Measurements from ENCODE around the gene LRIT2. TPM values are rescaled to one million over a fixed set of nuclear protein-coding genes. Genes with fewer than 3 reads are reported as not detected.

LRIT2 gene
- total RNA-seq, 2 experiments from 2014 or later = not detected

DNA sequence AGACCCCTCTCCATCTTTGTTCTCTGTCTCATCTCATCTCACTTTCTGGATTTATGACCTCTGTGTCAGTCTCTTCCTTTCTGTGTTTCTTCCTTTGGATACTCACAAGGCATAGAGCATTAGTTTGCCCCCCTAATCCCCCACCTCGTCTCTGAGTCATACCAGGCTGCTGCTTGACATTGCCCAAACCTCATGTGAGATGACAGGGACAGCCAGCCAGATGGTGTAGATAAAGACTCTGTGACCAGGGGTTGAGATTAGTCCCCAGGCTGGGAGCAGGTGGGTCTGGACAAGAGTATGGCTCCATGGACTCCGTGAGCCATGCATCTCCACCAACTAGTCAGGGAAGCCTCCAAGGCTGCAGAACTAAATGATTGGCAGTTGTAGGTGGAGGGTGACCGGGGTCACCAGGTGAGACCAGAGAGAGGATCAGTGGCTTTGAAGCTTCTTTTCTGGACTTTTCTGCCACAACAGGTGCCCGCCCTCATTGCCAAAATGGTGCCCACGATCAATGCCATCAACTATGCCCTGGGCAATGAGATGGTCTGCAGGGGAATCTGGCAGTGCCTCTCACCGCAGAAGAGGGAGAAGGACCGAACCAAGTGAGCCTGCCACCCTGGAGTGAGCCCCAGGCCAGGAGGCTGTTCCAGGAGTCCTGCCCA, 32.8 kb upstream of the LRIT2 start:
- Mint-ChIP-seq H3K4me3 (no peak overlapping the region), H3K9me3 (no peaks in the 10 kb centered on the region), H3K36me3 (ENCODE audit: low read depth) (no peaks in the 10 kb centered on the region), H3K4me1 (ENCODE audit: low read depth) (peaks cover 7% of the 10 kb centered on the region), H3K27ac (no peak overlapping the region), H3K27me3 (ENCODE audit: low read depth) (peaks cover 25% of the 10 kb centered on the region)
- no peak for DNase-seq
- intact Hi-C loops (cut with micrococcal nuclease) = no loop called here
- CTCF ChIA-PET = interaction anchor here (1.4 to 12.3 kb wide), 4 partner anchors 9 to 281 kb away, joined by 5 to 261 read pairs (median 16); no protein-coding TSS in a partner anchor

DNA sequence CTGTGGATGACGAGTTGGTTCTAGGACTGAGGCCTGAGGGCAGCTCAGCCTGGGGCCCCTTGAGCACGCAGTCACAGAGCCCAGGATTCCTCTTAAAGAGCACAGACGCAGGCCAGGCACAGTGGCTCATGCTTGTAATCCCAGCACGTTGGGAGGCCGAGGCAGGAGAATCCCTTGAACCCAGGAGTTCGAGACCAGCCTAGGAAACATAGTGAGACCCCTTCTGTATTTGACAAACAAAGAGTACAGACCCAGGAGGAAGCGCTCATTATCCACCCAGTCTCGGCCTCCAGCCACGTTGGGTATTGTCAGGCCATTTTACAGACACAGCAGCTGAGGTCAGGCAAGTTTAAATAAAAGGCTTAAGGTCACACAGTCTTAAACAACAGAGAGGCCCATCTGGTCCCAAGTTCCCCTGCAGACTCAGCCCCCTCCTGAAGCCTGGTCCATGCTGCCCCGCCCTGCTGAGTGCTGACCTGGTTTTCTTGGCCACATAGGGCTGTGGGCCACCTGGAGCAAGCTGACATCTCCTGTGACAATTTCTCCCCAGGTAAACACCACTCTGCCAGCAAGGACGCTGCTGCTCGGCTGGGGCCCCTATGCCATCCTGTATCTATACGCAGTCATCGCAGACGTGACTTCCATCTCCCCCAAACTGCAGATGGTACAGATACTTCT, 32.1 kb upstream of the LRIT2 start:
- CTCF ChIA-PET = interaction anchor here (0.6 to 2.2 kb wide), 16 partner anchors 10 to 283 kb away, joined by 3 to 20 read pairs (median 4); no protein-coding TSS in a partner anchor
- intact Hi-C loops (cut with micrococcal nuclease) = loop anchor here (2.0 kb wide), 1 partner anchor 109 kb away; no protein-coding TSS in a partner anchor
- Mint-ChIP-seq H3K27me3 (ENCODE audit: low read depth) (peaks cover 20% of the 10 kb centered on the region), H3K27ac (no peak overlapping the region), H3K36me3 (ENCODE audit: low read depth) (no peaks in the 10 kb centered on the region), H3K9me3 (no peaks in the 10 kb centered on the region), H3K4me3 (no peak overlapping the region), H3K4me1 (ENCODE audit: low read depth) (peaks cover 7% of the 10 kb centered on the region)
- DNase-seq = no peak

DNA sequence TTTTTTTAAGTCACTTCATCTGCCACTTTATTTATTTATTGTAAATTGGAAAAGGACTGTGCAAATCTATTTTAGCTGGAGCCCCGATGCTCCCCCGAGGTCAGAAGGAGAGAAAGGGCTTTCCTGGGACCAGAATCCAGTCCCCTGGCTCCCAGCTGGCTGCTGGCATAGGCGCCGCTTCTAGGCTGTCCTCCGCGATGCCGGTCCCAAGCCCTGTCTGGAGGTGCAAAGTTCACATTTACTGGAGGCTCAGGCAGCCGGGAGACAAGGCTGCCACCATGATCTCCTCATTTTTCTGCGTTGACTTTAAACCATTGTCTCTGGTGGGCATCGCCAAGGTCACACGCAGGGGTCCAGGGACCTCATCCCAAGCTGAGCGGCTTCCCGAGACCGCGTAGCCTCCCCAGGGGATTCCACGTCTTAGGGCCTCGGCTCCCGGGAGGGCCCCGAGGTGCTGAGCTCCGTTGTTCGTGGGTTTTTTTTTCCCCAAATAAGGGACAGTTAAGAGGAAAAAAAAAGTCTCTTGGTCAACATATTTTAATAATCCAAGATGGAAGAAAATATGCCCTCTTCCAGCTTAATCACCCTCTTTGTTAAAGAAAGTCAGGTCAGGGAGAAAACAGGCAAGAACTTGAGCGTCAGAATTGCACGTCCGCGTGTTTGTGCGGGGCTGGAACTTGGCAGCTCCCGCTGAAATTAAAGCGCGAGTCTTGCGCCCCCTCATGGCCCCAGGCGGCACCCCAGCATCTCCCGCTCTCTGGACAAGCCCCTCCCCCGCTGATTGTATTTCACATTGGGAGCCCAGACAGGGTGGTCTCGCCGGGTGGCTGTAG, 31.4 kb upstream of the LRIT2 start:
- Mint-ChIP-seq H3K27ac (no peak overlapping the region), H3K4me3 (no peak overlapping the region), H3K4me1 (ENCODE audit: low read depth) (peaks cover 7% of the 10 kb centered on the region), H3K9me3 (no peaks in the 10 kb centered on the region), H3K27me3 (ENCODE audit: low read depth) (peaks cover 19% of the 10 kb centered on the region), H3K36me3 (ENCODE audit: low read depth) (no peaks in the 10 kb centered on the region)
- CTCF ChIA-PET = interaction anchor here (0.6 to 2.2 kb wide), 18 partner anchors 10 to 344 kb away, joined by 3 to 20 read pairs (median 4); no protein-coding TSS in a partner anchor
- intact Hi-C loops (cut with micrococcal nuclease) = loop anchor here (2.0 kb wide), 1 partner anchor 108 kb away; no protein-coding TSS in a partner anchor
- DNase-seq = peak; percentile 73

DNA sequence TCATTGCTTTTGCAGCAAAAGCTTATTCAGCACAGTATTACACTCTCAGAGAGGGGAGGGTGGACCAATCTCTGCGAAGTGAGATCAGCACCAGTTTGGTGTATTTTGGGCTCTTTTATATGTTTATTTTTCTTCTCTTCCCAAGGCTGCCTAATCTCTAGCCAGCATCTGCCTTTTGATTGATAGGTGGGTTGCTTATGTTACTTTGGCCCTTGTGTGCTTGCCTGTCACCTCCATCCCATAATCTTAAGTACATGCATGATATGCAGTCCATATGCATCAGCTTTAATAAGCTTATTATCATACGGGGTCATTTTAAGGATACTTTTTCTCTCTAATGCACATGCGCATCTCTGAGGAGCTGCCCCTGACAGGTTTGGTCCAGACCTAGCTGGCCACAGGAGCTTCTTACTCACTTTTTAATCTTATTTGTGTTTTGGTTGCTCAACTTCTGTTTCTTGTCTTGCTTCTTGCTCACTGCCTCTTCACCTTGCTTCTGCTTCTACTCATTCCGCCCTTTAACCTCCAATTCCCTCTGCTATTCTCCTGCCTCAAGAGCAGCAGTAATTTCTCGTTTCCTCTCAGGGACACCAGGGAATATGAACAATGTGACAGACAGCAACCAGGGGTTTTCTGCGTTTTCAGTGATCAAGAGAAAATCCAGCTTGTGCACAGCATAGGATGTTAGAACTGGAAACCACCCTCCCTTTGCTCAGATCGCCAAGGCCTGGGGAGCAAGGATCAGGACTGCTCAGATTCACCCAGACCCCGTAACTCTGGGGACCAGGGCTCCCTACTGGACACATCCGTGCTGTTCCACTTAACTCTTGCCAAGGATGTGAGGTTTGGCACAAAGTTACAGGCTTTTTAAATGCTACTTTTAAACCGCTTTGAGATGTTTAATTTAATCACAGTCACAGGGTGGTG, 29.5 kb upstream of the LRIT2 start:
- Mint-ChIP-seq H3K4me1 (ENCODE audit: low read depth) (peaks cover 7% of the 10 kb centered on the region), H3K27me3 (ENCODE audit: low read depth) (peaks cover 18% of the 10 kb centered on the region), H3K9me3 (no peaks in the 10 kb centered on the region), H3K27ac (no peak overlapping the region), H3K36me3 (ENCODE audit: low read depth) (no peaks in the 10 kb centered on the region), H3K4me3 (no peak overlapping the region)
- CTCF ChIA-PET = interaction anchor here (0.7 to 1.3 kb wide), 2 partner anchors 12 to 15 kb away, joined by 3 read pairs; no protein-coding TSS in a partner anchor
- intact Hi-C loops (cut with micrococcal nuclease) = no loop called here
- DNase-seq = no peak

DNA sequence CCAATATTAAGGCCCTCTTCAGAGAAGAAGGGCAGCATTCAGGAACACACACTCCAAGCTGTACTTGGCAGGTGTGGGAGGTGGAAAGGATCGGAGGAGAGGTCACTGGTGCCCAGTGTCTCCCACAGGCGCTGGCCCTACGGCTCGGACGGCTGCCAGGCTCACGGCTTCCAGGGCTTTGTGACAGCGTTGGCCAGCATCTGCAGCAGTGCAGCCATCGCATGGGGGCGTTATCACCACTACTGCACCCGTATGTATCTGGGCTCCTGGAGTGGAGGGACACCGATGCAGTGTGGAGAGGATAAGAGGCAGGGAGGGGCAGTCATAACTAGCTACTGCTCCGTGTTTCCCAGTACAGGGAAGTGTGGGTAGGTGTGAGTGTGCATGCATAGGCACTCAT, 23.4 kb upstream of the LRIT2 start:
- CTCF ChIA-PET = interaction anchor here (1.5 to 1.9 kb wide), 2 partner anchors 15 to 19 kb away, joined by 3 to 5 read pairs; no protein-coding TSS in a partner anchor
- no peaks in the 10 kb centered on the region for H3K9me3 Mint-ChIP-seq
- intact Hi-C loops (cut with micrococcal nuclease) = no loop called here

DNA sequence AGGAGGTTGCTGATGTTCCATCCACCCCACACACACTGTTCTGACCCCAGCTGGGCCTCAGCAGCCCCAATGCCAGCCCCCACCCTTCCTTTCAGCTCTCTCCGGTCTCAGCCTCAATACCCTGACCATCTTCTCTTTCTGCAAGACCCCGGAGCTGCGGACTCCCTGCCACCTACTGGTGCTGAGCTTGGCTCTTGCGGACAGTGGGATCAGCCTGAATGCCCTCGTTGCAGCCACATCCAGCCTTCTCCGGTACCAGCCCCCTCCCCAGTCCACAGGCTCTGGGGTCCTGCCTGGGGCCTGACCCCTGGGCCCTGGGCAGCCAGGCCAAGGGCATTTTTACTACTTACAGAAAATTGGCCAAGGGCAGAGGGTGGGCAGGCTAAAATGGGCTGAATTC, 22.2 kb upstream of the LRIT2 start:
- H3K27ac Mint-ChIP-seq = no peak overlapping the region
- H3K4me3 Mint-ChIP-seq = no peak overlapping the region
- no peaks in the 10 kb centered on the region for H3K4me1 Mint-ChIP-seq (ENCODE audit: low read depth)
- intact Hi-C loops (cut with micrococcal nuclease) = no loop called here
- CTCF ChIA-PET = interaction anchor here (1.1 to 2.4 kb wide), 4 partner anchors 9 to 293 kb away, joined by 4 to 9 read pairs (median 4); no protein-coding TSS in a partner anchor
- DNase-seq = no peak
- no peaks in the 10 kb centered on the region for H3K9me3 Mint-ChIP-seq
- peaks cover 3% of the 10 kb centered on the region for H3K27me3 Mint-ChIP-seq (ENCODE audit: low read depth)
- no peaks in the 10 kb centered on the region for H3K36me3 Mint-ChIP-seq (ENCODE audit: low read depth)

More for the DNA sequence above, 23.4 kb upstream of the LRIT2 start:
- Mint-ChIP-seq H3K27ac (no peak overlapping the region), H3K4me1 (ENCODE audit: low read depth) (no peaks in the 10 kb centered on the region), H3K4me3 (no peak overlapping the region), H3K36me3 (ENCODE audit: low read depth) (no peaks in the 10 kb centered on the region), H3K27me3 (ENCODE audit: low read depth) (peaks cover 3% of the 10 kb centered on the region)
- no peak for DNase-seq

DNA sequence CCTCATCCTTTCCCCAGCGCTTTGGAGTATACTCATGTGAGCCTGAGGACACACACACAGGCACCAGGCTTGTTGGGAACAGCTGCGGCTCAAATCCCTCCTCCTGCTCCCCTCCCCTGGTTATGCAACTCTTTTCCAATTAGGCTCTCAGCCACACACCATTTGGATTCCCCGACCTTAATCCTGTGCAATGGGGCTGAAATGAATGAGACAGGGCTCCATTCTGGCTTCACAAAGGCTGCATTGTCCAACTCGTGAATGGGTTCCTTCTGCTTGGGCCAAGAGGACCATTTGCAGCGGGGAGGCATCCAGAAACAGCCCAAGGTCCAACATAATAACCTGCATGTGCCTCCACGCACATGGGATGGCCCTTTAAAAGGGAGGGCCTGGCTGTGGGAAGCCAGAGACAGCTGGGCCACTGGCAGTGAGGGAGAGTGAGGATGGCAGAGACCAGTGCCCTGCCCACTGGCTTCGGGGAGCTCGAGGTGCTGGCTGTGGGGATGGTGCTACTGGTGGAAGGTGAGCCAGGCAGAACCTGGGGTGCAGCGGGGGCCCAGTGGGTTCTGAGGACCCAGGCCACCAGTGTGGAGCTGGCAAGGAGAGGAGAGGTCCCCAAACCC, 19.4 kb upstream of the LRIT2 start, which contains the start of gene RGR:
Gene RGR (plus strand): TSS at position 403 of the 620 bp plus-strand sequence. CDS start 38 bp downstream, at position 441.
- Mint-ChIP-seq H3K36me3 (ENCODE audit: low read depth) (no peaks in the 10 kb centered on the region), H3K27ac (no peak within 1 kb of the TSS), H3K4me3 (no peak within 1 kb of the TSS), H3K27me3 (ENCODE audit: low read depth) (peaks cover 3% of the 10 kb centered on the region), H3K9me3 (no peaks in the 10 kb centered on the region), H3K4me1 (ENCODE audit: low read depth) (no peaks in the 10 kb centered on the region)
- CTCF ChIA-PET = no interaction called here
- intact Hi-C loops (cut with micrococcal nuclease) = no loop called here
- DNase-seq = no peak

DNA sequence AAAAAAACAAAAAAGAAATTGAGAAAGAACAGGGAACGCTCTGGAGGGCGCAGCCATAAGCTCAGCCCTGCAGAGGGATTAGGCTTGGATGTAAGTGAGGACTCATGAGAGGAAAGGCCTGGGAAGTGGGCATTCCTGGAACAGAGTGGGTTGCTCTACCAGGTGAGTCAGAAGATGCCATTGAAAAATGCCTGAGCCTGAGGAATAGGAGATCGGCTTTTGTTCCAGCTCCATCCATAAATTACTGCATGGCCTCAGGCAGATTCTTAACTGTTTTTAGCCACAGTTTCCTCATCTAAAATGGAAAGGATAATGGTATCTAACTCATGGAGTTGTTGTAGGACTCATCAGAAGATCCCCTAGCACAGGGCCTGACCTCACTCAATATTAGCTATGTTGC, 18.4 kb upstream of the LRIT2 start:
- no peak overlapping the region for H3K4me3 Mint-ChIP-seq
- intact Hi-C loops (cut with micrococcal nuclease) = no loop called here
- peaks cover 3% of the 10 kb centered on the region for H3K27me3 Mint-ChIP-seq (ENCODE audit: low read depth)
- DNase-seq = no peak
- no peak overlapping the region for H3K27ac Mint-ChIP-seq
- no peaks in the 10 kb centered on the region for H3K4me1 Mint-ChIP-seq (ENCODE audit: low read depth)
- no peaks in the 10 kb centered on the region for H3K36me3 Mint-ChIP-seq (ENCODE audit: low read depth)
- CTCF ChIA-PET = interaction anchor here (1.6 kb wide), 1 partner anchor 13 kb away, joined by 4 read pairs; no protein-coding TSS in a partner anchor
- H3K9me3 Mint-ChIP-seq = no peaks in the 10 kb centered on the region

DNA sequence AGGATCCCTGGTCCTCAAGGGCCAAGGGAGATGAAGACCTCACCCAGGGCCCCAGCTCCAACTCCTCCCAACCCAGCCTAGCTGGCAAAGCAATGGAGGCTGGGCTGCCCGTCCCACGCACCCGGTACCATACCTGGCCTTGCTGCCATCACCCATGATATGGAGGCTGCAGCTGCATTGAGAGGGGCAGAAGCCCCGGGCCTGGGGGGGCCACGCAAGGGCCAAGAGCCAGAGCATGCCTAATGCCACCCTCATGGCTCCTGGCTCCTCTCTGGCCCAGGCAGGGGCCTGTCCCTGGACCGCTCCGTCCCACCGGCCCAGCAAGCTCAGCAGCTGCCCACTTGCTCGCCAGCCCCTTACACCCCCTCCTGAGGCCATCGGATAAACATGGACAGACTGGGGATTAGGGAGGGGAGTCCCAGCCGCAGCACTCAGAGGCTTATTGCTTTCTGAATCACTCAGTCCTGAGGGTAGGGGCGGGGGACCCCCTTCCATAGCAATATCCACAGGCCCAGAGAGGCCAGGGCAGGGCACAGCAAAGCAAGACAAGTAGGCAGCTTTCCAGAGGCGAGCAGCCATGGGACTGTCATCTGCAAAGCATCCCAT, 15.9 kb upstream of the LRIT2 start, which contains the start of gene LRIT1:
Gene LRIT1 (minus strand): TSS at position 362 of the 606 bp plus-strand sequence. CDS start 107 bp downstream, at position 255.
- Mint-ChIP-seq H3K27me3 (ENCODE audit: low read depth) (peaks cover 3% of the 10 kb centered on the region), H3K36me3 (ENCODE audit: low read depth) (no peaks in the 10 kb centered on the region), H3K4me1 (ENCODE audit: low read depth) (no peaks in the 10 kb centered on the region), H3K27ac (no peak within 1 kb of the TSS), H3K4me3 (no peak within 1 kb of the TSS), H3K9me3 (no peaks in the 10 kb centered on the region)
- intact Hi-C loops (cut with micrococcal nuclease) = no loop called here
- no peak for DNase-seq
- CTCF ChIA-PET = no interaction called here

DNA sequence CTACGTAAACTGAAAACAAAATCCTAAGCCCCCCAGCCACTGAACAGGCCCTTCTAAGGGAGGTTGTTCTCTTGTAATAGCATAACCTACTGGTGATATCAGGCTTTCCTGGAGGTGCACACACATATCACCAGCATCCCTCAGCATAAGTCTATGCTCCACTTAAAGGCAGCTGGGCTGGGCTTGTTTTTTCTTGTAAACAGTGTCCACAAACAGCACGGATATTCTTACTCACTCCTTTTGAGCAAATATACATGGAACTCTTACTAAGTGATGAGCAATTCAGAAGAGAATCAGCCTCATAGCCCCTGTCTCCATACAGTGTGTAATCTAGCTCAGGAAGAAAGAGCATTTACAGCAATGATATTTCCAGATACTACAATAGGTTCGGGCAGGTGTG, 13.6 kb upstream of the LRIT2 start:
- intact Hi-C loops (cut with micrococcal nuclease) = no loop called here
- Mint-ChIP-seq H3K4me1 (ENCODE audit: low read depth) (no peaks in the 10 kb centered on the region), H3K36me3 (ENCODE audit: low read depth) (no peaks in the 10 kb centered on the region), H3K9me3 (no peaks in the 10 kb centered on the region), H3K27ac (no peak overlapping the region), H3K27me3 (ENCODE audit: low read depth) (peaks cover 9% of the 10 kb centered on the region), H3K4me3 (no peak overlapping the region)
- CTCF ChIA-PET = interaction anchor here (0.7 to 1.2 kb wide), 2 partner anchors 18 to 91 kb away, joined by 4 to 7 read pairs; no protein-coding TSS in a partner anchor
- DNase-seq = no peak
